ENCODE results near the gene GALNT1. TPM values are rescaled to one million over a fixed set of nuclear protein-coding genes. Genes with fewer than 3 reads are reported as not detected.

Gene GALNT1
- total RNA-seq, 1 donor from 2014 or later: 29.2 TPM

DNA sequence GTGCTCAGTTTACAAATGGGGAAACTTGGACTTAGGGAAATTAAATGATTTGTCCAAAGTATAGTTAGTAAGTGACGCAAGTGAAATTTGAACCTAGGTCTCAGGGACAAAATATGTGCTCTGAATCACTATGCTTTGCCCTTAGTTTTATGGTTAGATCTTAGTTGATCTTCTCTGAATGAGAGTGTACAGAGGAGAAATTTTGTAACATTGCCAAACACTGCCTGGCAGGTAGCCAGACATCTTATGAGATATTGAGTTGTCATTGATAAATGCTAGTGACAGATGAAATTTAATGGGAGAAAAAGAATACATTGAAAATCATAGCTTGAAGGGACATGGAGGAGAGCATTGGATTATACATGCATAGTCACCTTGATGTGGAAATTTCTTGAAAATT lies 91.4 kb downstream of the GALNT1 start:
- TF ChIP-seq POLR2AphosphoS5 (IDR thresholded peaks at IDR 0.05; ENCODE audit: insufficient read depth in 1 of 2, low read depth in 1 of 2): no peak
- TF ChIP-seq, protein P1, sequence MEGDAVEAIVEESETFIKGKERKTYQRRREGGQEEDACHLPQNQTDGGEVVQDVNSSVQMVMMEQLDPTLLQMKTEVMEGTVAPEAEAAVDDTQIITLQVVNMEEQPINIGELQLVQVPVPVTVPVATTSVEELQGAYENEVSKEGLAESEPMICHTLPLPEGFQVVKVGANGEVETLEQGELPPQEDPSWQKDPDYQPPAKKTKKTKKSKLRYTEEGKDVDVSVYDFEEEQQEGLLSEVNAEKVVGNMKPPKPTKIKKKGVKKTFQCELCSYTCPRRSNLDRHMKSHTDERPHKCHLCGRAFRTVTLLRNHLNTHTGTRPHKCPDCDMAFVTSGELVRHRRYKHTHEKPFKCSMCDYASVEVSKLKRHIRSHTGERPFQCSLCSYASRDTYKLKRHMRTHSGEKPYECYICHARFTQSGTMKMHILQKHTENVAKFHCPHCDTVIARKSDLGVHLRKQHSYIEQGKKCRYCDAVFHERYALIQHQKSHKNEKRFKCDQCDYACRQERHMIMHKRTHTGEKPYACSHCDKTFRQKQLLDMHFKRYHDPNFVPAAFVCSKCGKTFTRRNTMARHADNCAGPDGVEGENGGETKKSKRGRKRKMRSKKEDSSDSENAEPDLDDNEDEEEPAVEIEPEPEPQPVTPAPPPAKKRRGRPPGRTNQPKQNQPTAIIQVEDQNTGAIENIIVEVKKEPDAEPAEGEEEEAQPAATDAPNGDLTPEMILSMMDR (IDR thresholded peaks at IDR 0.05): no peak
- TF ChIP-seq POLR2A (IDR thresholded peaks at IDR 0.05): no peak
- no peak overlapping the region for H3K4me3 ChIP-seq
- no peak for DNase-seq (ENCODE audit: extremely low spot score in 2 of 2)
- no peaks in the 10 kb centered on the region for H3K4me1 ChIP-seq
- intact Hi-C loops (cut with DNase I): no loop called here
- no peak overlapping the region for H3K27ac ChIP-seq
- no peaks in the 10 kb centered on the region for H3K27me3 ChIP-seq
- H3K9me3 ChIP-seq: no peaks in the 10 kb centered on the region
- peaks cover 0 to 5% of the 10 kb centered on the region in 2 donors for H3K36me3 ChIP-seq

- no peak overlapping the region for H3K4me3 ChIP-seq
- intact Hi-C loops (cut with DNase I): no loop called here
- no peak for TF ChIP-seq POLR2A (IDR thresholded peaks at IDR 0.05)
- TF ChIP-seq, protein P1 (IDR thresholded peaks at IDR 0.05): no peak
- no peak for TF ChIP-seq POLR2AphosphoS5 (IDR thresholded peaks at IDR 0.05; ENCODE audit: insufficient read depth in 1 of 2, low read depth in 1 of 2)
- H3K9me3 ChIP-seq: no peaks in the 10 kb centered on the region
- no peaks in the 10 kb centered on the region for H3K4me1 ChIP-seq
- H3K36me3 ChIP-seq: peaks cover 0 to 13% of the 10 kb centered on the region in 2 donors
- no peak for DNase-seq (ENCODE audit: extremely low spot score in 2 of 2)
- H3K27ac ChIP-seq: no peak overlapping the region
- no peaks in the 10 kb centered on the region for H3K27me3 ChIP-seq
Observed at GRCh38 chr18:35673682-35674081, 92.1 kb downstream of the GALNT1 start.

- Histone ChIP-seq H3K27me3 (no peaks in the 10 kb centered on the region), H3K27ac (no peak overlapping the region), H3K4me1 (no peaks in the 10 kb centered on the region), H3K36me3 (peaks cover 0 to 24% of the 10 kb centered on the region in 2 donors), H3K4me3 (no peak overlapping the region), H3K9me3 (no peaks in the 10 kb centered on the region)
- no peak for DNase-seq (ENCODE audit: extremely low spot score in 2 of 2)
- no peak for TF ChIP-seq POLR2A (IDR thresholded peaks at IDR 0.05)
- TF ChIP-seq, protein P1 (IDR thresholded peaks at IDR 0.05): no peak
- intact Hi-C loops (cut with DNase I): no loop called here
Observed at GRCh38 chr18:35680139-35680551, 98.6 kb downstream of the GALNT1 start.

DNA sequence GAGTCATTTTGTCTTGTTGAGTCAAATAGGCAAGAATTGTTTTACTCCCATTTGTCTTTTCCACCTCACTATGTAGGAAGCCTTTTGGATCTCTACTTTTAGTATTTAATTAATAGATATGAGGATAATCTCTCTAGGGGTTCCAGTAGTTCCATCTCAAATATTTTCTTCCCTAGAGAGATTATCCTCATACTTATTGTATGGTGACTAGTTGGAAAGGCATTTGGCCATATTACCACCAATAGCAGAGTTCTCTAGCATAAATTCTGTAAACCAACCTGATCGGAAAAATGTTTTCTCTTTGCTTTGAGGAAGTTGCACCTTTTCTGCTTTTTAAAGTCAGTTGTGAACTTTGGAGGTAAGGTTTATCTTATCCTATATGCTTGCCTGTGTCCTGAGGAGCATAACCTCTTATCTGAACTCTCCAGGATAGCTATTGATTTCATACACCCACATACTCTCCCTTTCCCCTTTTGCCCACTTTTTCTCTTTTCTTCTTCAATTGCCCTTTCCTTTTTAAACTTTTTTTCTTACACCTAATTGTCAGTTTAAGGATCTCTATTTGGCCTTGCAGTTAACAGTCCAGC lies 100.8 kb downstream of the GALNT1 start:
- TF ChIP-seq POLR2AphosphoS5 (IDR thresholded peaks at IDR 0.05; ENCODE audit: insufficient read depth in 1 of 2, low read depth in 1 of 2): no peak
- no peak for TF ChIP-seq POLR2A (IDR thresholded peaks at IDR 0.05)
- TF ChIP-seq, protein P1 (IDR thresholded peaks at IDR 0.05): no peak
- H3K27me3 ChIP-seq: no peaks in the 10 kb centered on the region
- H3K4me3 ChIP-seq: no peak overlapping the region
- no peaks in the 10 kb centered on the region for H3K9me3 ChIP-seq
- peaks cover 0 to 33% of the 10 kb centered on the region in 2 donors for H3K36me3 ChIP-seq
- DNase-seq (ENCODE audit: extremely low spot score in 2 of 2): no peak
- intact Hi-C loops (cut with DNase I): no loop called here
- H3K4me1 ChIP-seq: no peaks in the 10 kb centered on the region
- H3K27ac ChIP-seq: no peak overlapping the region

- intact Hi-C loops (cut with DNase I): no loop called here
- H3K4me3 ChIP-seq: no peak overlapping the region
- H3K4me1 ChIP-seq: no peaks in the 10 kb centered on the region
- DNase-seq (ENCODE audit: extremely low spot score in 2 of 2): no peak
- H3K27ac ChIP-seq: no peak overlapping the region
- no peaks in the 10 kb centered on the region for H3K27me3 ChIP-seq
- H3K36me3 ChIP-seq: peaks cover 0 to 33% of the 10 kb centered on the region in 2 donors
- TF ChIP-seq, protein P1 (IDR thresholded peaks at IDR 0.05): no peak
- TF ChIP-seq POLR2AphosphoS5 (IDR thresholded peaks at IDR 0.05; ENCODE audit: insufficient read depth in 1 of 2, low read depth in 1 of 2) (no peak), POLR2A (IDR thresholded peaks at IDR 0.05) (no peak)
- no peaks in the 10 kb centered on the region for H3K9me3 ChIP-seq
Observed at GRCh38 chr18:35683021-35683420, 101.5 kb downstream of the GALNT1 start.

Data from vagina (tissue), 2 donors.